GM20000 (cell line): ENCODE results near the gene GAB2.

Experiments used
- DNase-seq: peaks from one replicate; pipeline ENCODE4 v3.0.0; 2012; ENCODE audit warnings: low spot score
- CTCF ChIP-seq: IDR thresholded peaks from 2 replicates; pipeline ENCODE4 v1.5.1; 2012; ENCODE audit warnings: mild to moderate bottlenecking, control low read depth; ENCODE audit errors: extremely low read depth, missing control alignments

Gene GAB2

GRCh38 chr11:78311702-78312371 lies 105.8 kb downstream of the GAB2 start:
- no peak for TF ChIP-seq CTCF
- no peak for DNase-seq

- peak; percentile 78 for DNase-seq
Measured at GRCh38 chr11:78310500-78310909, 107.1 kb downstream of the GAB2 start.

GRCh38 chr11:78304201-78304600 lies 113.4 kb downstream of the GAB2 start:
- TF ChIP-seq CTCF, result no peak
- DNase-seq, result no peak

More at GRCh38 chr11:78310500-78310909, 107.1 kb downstream of the GAB2 start:
- no peak for TF ChIP-seq CTCF

GRCh38 chr11:78300108-78300839 lies 117.3 kb downstream of the GAB2 start:
- no peak for DNase-seq
- TF ChIP-seq CTCF, result no peak

GRCh38 chr11:78299000-78299710 lies 118.5 kb downstream of the GAB2 start:
- TF ChIP-seq CTCF, result no peak
- DNase-seq, result no peak

- TF ChIP-seq CTCF, result no peak
- DNase-seq, result no peak
Measured at GRCh38 chr11:78298291-78298771, 119.3 kb downstream of the GAB2 start.
